Measurements from ENCODE around the gene MARCHF9.

Gene MARCHF9

GRCh38 chr12:57781801-57782200, 26.9 kb downstream of the MARCHF9 start:
- no peak for DNase-seq (ENCODE audit: low read depth)
- TF ChIP-seq MAX (IDR thresholded peaks at IDR 0.05; ENCODE audit: low read depth, low read length) (no peak), POLR2A (IDR thresholded peaks at IDR 0.05; ENCODE audit: extremely low read depth, insufficient read length) (no peak), MYC (IDR thresholded peaks at IDR 0.05; ENCODE audit: low read depth, low read length) (no peak), CTCF (IDR thresholded peaks at IDR 0.05; ENCODE audit: low read depth, low read length) (no peak)
- H3K4me3 ChIP-seq (ENCODE audit: low read depth, low read length): no peak overlapping the region

- TF ChIP-seq POLR2A (IDR thresholded peaks at IDR 0.05; ENCODE audit: extremely low read depth, insufficient read length) (no peak), CTCF (IDR thresholded peaks at IDR 0.05; ENCODE audit: low read depth, low read length) (no peak), MAX (IDR thresholded peaks at IDR 0.05; ENCODE audit: low read depth, low read length) (no peak), MYC (IDR thresholded peaks at IDR 0.05; ENCODE audit: low read depth, low read length) (no peak)
- H3K4me3 ChIP-seq (ENCODE audit: low read depth, low read length): no peak overlapping the region
These were observed 27.3 kb downstream of the MARCHF9 start for GRCh38 chr12:57782243-57782607.

GRCh38 chr12:57782608-57783465, 27.9 kb downstream of the MARCHF9 start, which contains the start of gene TSFM:
Gene TSFM, plus strand, starts transcription at chr12:57782787. Its CDS starts 15 bp downstream, at chr12:57782802.
- peak within 1 kb of the TSS; percentile 96 for H3K4me3 ChIP-seq (ENCODE audit: low read depth, low read length)
- peak; percentile 83; the same call in 1 of the 2 replicates for TF ChIP-seq MYC (IDR thresholded peaks at IDR 0.05; ENCODE audit: low read depth, low read length)
- peak; percentile 81 for TF ChIP-seq MAX (IDR thresholded peaks at IDR 0.05; ENCODE audit: low read depth, low read length)
- peak; percentile 85 for TF ChIP-seq CTCF (IDR thresholded peaks at IDR 0.05; ENCODE audit: low read depth, low read length)
- peak; percentile 85 for TF ChIP-seq POLR2A (IDR thresholded peaks at IDR 0.05; ENCODE audit: extremely low read depth, insufficient read length)
- DNase-seq (ENCODE audit: low read depth): peak; percentile 97

More at GRCh38 chr12:57782243-57782607, 27.3 kb downstream of the MARCHF9 start:
- no peak for DNase-seq (ENCODE audit: low read depth)

GRCh38 chr12:57783466-57783801, 28.5 kb downstream of the MARCHF9 start:
- peak overlapping the region; percentile 96 for H3K4me3 ChIP-seq (ENCODE audit: low read depth, low read length)
- DNase-seq (ENCODE audit: low read depth): no peak
- TF ChIP-seq MYC (IDR thresholded peaks at IDR 0.05; ENCODE audit: low read depth, low read length) (no peak), CTCF (IDR thresholded peaks at IDR 0.05; ENCODE audit: low read depth, low read length) (no peak), POLR2A (IDR thresholded peaks at IDR 0.05; ENCODE audit: extremely low read depth, insufficient read length) (no peak), MAX (IDR thresholded peaks at IDR 0.05; ENCODE audit: low read depth, low read length) (no peak)

GRCh38 chr12:57783861-57784260, 29.0 kb downstream of the MARCHF9 start:
- peak overlapping the region; percentile 50 for H3K4me3 ChIP-seq (ENCODE audit: low read depth, low read length)
- TF ChIP-seq CTCF (IDR thresholded peaks at IDR 0.05; ENCODE audit: low read depth, low read length) (no peak), POLR2A (IDR thresholded peaks at IDR 0.05; ENCODE audit: extremely low read depth, insufficient read length) (no peak), MYC (IDR thresholded peaks at IDR 0.05; ENCODE audit: low read depth, low read length) (no peak), MAX (IDR thresholded peaks at IDR 0.05; ENCODE audit: low read depth, low read length) (no peak)
- DNase-seq (ENCODE audit: low read depth): no peak

All from NB4 (cell line).